ENCODE data around the gene RIBC2.
"Not testable (repeated sequence)": the region's sequence is repeated elsewhere in the genome, so short reads cannot be mapped to it uniquely, and the experiment has no call there.

The RIBC2 gene

GRCh38 chr22:45413368-45414211, at the start of gene RIBC2, which contains the start of gene SMC1B:
Gene RIBC2 (plus strand): TSS chr22:45413693. CDS start chr22:45413887, 194 bp downstream.
Gene SMC1B (minus strand): TSS chr22:45413599. CDS start chr22:45413567, 32 bp downstream.
- H3K4me2 ChIP-seq (ENCODE audit: low read length), result peak within 1 kb of the TSS; percentile 81
- peaks cover 26% of the 10 kb centered on the region for H3K4me1 ChIP-seq (ENCODE audit: insufficient read depth, low read length, severe bottlenecking)
- H3K79me2 ChIP-seq (ENCODE audit: insufficient read depth, low read length), result no peaks in the 10 kb centered on the region
- no peaks in the 10 kb centered on the region for H3K27me3 ChIP-seq (ENCODE audit: insufficient read depth, low read length)
- no peaks in the 10 kb centered on the region for H4K20me1 ChIP-seq (ENCODE audit: insufficient read depth, low read length)
- H3K9me3 ChIP-seq (ENCODE audit: low read length), result no peaks in the 10 kb centered on the region
- no peaks in the 10 kb centered on the region for H3K9me2 ChIP-seq (ENCODE audit: low read depth, low read length)
- H3F3A ChIP-seq (ENCODE audit: insufficient read depth, low read length), result no peaks in the 10 kb centered on the region
- TF ChIP-seq CTCF (IDR thresholded peaks at IDR 0.05; ENCODE audit: low read length), result no peak
- no peak for TF ChIP-seq EZH2 (IDR thresholded peaks at IDR 0.05; ENCODE audit: borderline replicate concordance, low read length)
- H3K36me3 ChIP-seq (ENCODE audit: insufficient read depth, low read length), result peaks cover 5% of the 10 kb centered on the region
- peak within 1 kb of the TSS; percentile 68 for H3K4me3 ChIP-seq (ENCODE audit: low read depth, low read length, poor library complexity, severe bottlenecking)
- H3K27ac ChIP-seq (ENCODE audit: low read depth, low read length, poor library complexity, severe bottlenecking), result peak within 1 kb of the TSS; percentile 2
- no peak within 1 kb of the TSS for H2AFZ ChIP-seq (ENCODE audit: low read length)
- peak within 1 kb of the TSS; percentile 78 for H3K9ac ChIP-seq (ENCODE audit: low read length)

GRCh38 chr22:45366713-45367112, 46.8 kb upstream of the RIBC2 start:
- H3K27me3 ChIP-seq (ENCODE audit: insufficient read depth, low read length), result peaks cover 4% of the 10 kb centered on the region; the same call in 1 of the 2 replicates
- no peaks in the 10 kb centered on the region for H3K36me3 ChIP-seq (ENCODE audit: insufficient read depth, low read length)
- peaks cover 6% of the 10 kb centered on the region; the same call in 1 of the 2 replicates for H3K9me3 ChIP-seq (ENCODE audit: low read length)
- no peaks in the 10 kb centered on the region for H4K20me1 ChIP-seq (ENCODE audit: insufficient read depth, low read length)
- H3K27ac ChIP-seq (ENCODE audit: low read depth, low read length, poor library complexity, severe bottlenecking), result no peak overlapping the region
- no peak overlapping the region for H3K4me2 ChIP-seq (ENCODE audit: low read length)
- H3K9ac ChIP-seq (ENCODE audit: low read length), result no peak overlapping the region
- H3K9me2 ChIP-seq (ENCODE audit: low read depth, low read length), result no peaks in the 10 kb centered on the region
- no peaks in the 10 kb centered on the region for H3K79me2 ChIP-seq (ENCODE audit: insufficient read depth, low read length)
- no peak overlapping the region for H2AFZ ChIP-seq (ENCODE audit: low read length)
- no peaks in the 10 kb centered on the region for H3K4me1 ChIP-seq (ENCODE audit: insufficient read depth, low read length, severe bottlenecking)
- no peak overlapping the region for H3K4me3 ChIP-seq (ENCODE audit: low read depth, low read length, poor library complexity, severe bottlenecking)
- no peaks in the 10 kb centered on the region for H3F3A ChIP-seq (ENCODE audit: insufficient read depth, low read length)
- TF ChIP-seq EZH2 (IDR thresholded peaks at IDR 0.05; ENCODE audit: borderline replicate concordance, low read length), result no peak
- TF ChIP-seq CTCF (IDR thresholded peaks at IDR 0.05; ENCODE audit: low read length), result no peak

- H2AFZ ChIP-seq (ENCODE audit: low read length); H3K4me2 ChIP-seq (ENCODE audit: low read length); H3K79me2 ChIP-seq (ENCODE audit: insufficient read depth, low read length); H3K27me3 ChIP-seq (ENCODE audit: insufficient read depth, low read length); H3F3A ChIP-seq (ENCODE audit: insufficient read depth, low read length); H3K36me3 ChIP-seq (ENCODE audit: insufficient read depth, low read length); H4K20me1 ChIP-seq (ENCODE audit: insufficient read depth, low read length); H3K9me3 ChIP-seq (ENCODE audit: low read length); H3K4me1 ChIP-seq (ENCODE audit: insufficient read depth, low read length, severe bottlenecking); H3K27ac ChIP-seq (ENCODE audit: low read depth, low read length, poor library complexity, severe bottlenecking); H3K4me3 ChIP-seq (ENCODE audit: low read depth, low read length, poor library complexity, severe bottlenecking); H3K9ac ChIP-seq (ENCODE audit: low read length); H3K9me2 ChIP-seq (ENCODE audit: low read depth, low read length): not testable (repeated sequence)
These were observed 39.9 kb upstream of the RIBC2 start for GRCh38 chr22:45373592-45373991.

Measured in OCI-LY1 (cell line).